MM.1S (cell line): ENCODE results near the gene SFRP5.

Source experiments
- DNase-seq: peaks from one replicate; pipeline ENCODE4 v3.0.0-alpha.2; 2015
- H2AFZ ChIP-seq: fragments of 300-600 bp; sonication (generic); 2 replicates; pipeline ENCODE4 v1.6.0; 2016; ENCODE audit warnings: antibody characterized with exemption, low read length
- H3F3A ChIP-seq: fragments of 300-600 bp; sonication (generic); 2 replicates; pipeline ENCODE4 v1.6.1; 2016; ENCODE audit warnings: mild to moderate bottlenecking, antibody characterized with exemption, low read length, moderate library complexity, mixed read lengths; ENCODE audit not compliant: insufficient read depth
- H3K27ac ChIP-seq: fragments of 300-600 bp; sonication (generic); 2 replicates; pipeline ENCODE4 v1.5.1; 2016; ENCODE audit warnings: mild to moderate bottlenecking, low read length
- H3K27me3 ChIP-seq: fragments of 300-600 bp; sonication (generic); replicated peaks from 2 replicates; pipeline ENCODE4 v1.6.0; 2016; ENCODE audit warnings: low read length; ENCODE audit not compliant: insufficient read depth
- H3K36me3 ChIP-seq: fragments of 300-600 bp; sonication (generic); replicated peaks from 2 replicates; pipeline ENCODE4 v1.6.1; 2016; ENCODE audit warnings: mild to moderate bottlenecking, low read length, mixed read lengths; ENCODE audit not compliant: insufficient read depth
- H3K4me1 ChIP-seq: fragments of 300-600 bp; sonication (generic); 2 replicates; pipeline ENCODE4 v1.6.1; 2016; ENCODE audit warnings: low read length, mixed read lengths
- H3K4me2 ChIP-seq: fragments of 300-600 bp; sonication (generic); 2 replicates; pipeline ENCODE4 v1.6.0; 2016; ENCODE audit warnings: low read depth, low read length
- H3K4me3 ChIP-seq: fragments of 300-600 bp; sonication (generic); 2 replicates; pipeline ENCODE4 v1.5.1; 2016; ENCODE audit warnings: low read length, mixed read lengths
- H3K79me2 ChIP-seq: fragments of 300-600 bp; sonication (generic); 2 replicates; pipeline ENCODE4 v1.6.1; 2016; ENCODE audit warnings: mixed run types, low read length, mixed read lengths
- H3K9ac ChIP-seq: fragments of 300-600 bp; sonication (generic); 2 replicates; pipeline ENCODE4 v1.6.1; 2016; ENCODE audit warnings: low read length, mixed read lengths
- H3K9me2 ChIP-seq: fragments of 300-600 bp; sonication (generic); replicated peaks from 2 replicates; pipeline ENCODE4 v1.6.1; 2016; ENCODE audit warnings: mild to moderate bottlenecking, low read length, mixed read lengths; ENCODE audit not compliant: insufficient read depth
- H3K9me3 ChIP-seq: fragments of 300-600 bp; sonication (generic); replicated peaks from 2 replicates; pipeline ENCODE4 v1.6.1; 2016; ENCODE audit warnings: mild to moderate bottlenecking, low read length, mixed read lengths; ENCODE audit not compliant: insufficient read depth
- H4K20me1 ChIP-seq: fragments of 300-600 bp; sonication (generic); 2 replicates; pipeline ENCODE4 v1.6.1; 2016; ENCODE audit warnings: mild to moderate bottlenecking, low read length, moderate library complexity, mixed read lengths; ENCODE audit not compliant: insufficient read depth
- EZH2 ChIP-seq: fragments of 300-600 bp; sonication (generic); optimal IDR thresholded peaks from 2 replicates; pipeline ENCODE3; 2017; ENCODE audit warnings: low read depth, mild to moderate bottlenecking, antibody characterized with exemption, low read length, mixed read lengths
- EZH2phosphoT487 ChIP-seq: fragments of 300-600 bp; sonication (generic); IDR thresholded peaks from 2 replicates; pipeline ENCODE4 v1.6.1; 2018; ENCODE audit warnings: antibody characterized with exemption, low read length
- TF ChIP-seq, protein P1 (sequence below): fragments of 300-600 bp; sonication (generic); IDR thresholded peaks from 2 replicates; pipeline ENCODE4 v1.5.1; 2016; ENCODE audit warnings: antibody characterized with exemption, low read length, mixed read lengths

The SFRP5 gene

DNA sequence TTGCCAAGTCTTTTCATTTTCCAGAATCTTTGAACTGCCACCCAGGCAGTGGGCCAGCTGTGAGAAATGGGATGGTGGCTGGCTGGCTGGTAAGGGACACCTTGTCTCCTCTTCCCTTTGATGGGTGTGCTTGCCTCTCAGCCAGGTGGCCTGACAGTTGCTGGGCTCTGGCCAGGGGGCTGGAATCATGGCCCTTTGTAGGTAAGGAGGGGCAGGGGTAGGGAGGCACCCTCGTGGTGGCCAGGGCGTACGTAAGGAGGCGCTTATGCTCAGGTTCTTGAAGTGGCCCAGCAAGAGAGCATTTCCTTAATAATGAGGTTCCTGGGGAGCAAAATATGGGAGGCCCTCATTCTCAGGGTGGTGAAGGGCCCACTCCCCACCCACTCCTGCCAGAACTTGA, 44.8 kb upstream of the SFRP5 start:
- TF ChIP-seq EZH2 (no peak), EZH2phosphoT487 (no peak)
- TF ChIP-seq, protein P1, sequence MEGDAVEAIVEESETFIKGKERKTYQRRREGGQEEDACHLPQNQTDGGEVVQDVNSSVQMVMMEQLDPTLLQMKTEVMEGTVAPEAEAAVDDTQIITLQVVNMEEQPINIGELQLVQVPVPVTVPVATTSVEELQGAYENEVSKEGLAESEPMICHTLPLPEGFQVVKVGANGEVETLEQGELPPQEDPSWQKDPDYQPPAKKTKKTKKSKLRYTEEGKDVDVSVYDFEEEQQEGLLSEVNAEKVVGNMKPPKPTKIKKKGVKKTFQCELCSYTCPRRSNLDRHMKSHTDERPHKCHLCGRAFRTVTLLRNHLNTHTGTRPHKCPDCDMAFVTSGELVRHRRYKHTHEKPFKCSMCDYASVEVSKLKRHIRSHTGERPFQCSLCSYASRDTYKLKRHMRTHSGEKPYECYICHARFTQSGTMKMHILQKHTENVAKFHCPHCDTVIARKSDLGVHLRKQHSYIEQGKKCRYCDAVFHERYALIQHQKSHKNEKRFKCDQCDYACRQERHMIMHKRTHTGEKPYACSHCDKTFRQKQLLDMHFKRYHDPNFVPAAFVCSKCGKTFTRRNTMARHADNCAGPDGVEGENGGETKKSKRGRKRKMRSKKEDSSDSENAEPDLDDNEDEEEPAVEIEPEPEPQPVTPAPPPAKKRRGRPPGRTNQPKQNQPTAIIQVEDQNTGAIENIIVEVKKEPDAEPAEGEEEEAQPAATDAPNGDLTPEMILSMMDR: no peak
- no peaks in the 10 kb centered on the region for H3F3A ChIP-seq
- H3K79me2 ChIP-seq: no peaks in the 10 kb centered on the region
- no peaks in the 10 kb centered on the region for H3K9me2 ChIP-seq
- H2AFZ ChIP-seq: no peak overlapping the region
- no peak overlapping the region for H3K4me2 ChIP-seq
- peaks cover 6% of the 10 kb centered on the region; the same call in 1 of the 2 replicates for H3K27me3 ChIP-seq
- DNase-seq: no peak
- H3K4me1 ChIP-seq: no peaks in the 10 kb centered on the region
- H3K4me3 ChIP-seq: no peak overlapping the region
- no peak overlapping the region for H3K9ac ChIP-seq
- H4K20me1 ChIP-seq: no peaks in the 10 kb centered on the region
- H3K9me3 ChIP-seq: no peaks in the 10 kb centered on the region
- H3K27ac ChIP-seq: no peak overlapping the region
- no peaks in the 10 kb centered on the region for H3K36me3 ChIP-seq

DNA sequence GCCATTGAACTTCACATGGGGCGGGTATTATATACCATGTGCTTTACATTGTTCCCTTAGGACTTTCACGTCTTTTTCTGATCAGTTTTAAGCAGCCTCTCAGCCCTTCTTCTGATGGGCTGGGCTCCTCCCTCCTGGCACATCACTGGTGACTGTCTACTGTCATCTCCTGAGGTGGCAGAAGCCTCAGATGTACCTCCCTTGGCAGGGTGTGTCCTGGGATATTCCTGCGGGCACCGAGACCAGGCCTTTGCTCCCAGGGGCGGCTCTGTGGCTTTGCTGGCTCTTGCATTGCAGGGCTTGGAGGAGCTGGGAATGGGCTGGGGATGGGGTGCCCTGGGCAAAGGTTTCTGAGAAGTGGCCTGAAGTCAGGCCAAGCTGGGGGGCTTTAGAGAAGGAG, 43.2 kb upstream of the SFRP5 start:
- Histone ChIP-seq H4K20me1 (no peaks in the 10 kb centered on the region), H2AFZ (no peak overlapping the region), H3F3A (no peaks in the 10 kb centered on the region), H3K4me1 (no peaks in the 10 kb centered on the region), H3K9me3 (no peaks in the 10 kb centered on the region), H3K4me3 (no peak overlapping the region), H3K9me2 (no peaks in the 10 kb centered on the region), H3K79me2 (no peaks in the 10 kb centered on the region), H3K36me3 (no peaks in the 10 kb centered on the region), H3K27me3 (peaks cover 6% of the 10 kb centered on the region; the same call in 1 of the 2 replicates), H3K27ac (no peak overlapping the region), H3K9ac (no peak overlapping the region), H3K4me2 (no peak overlapping the region)
- no peak for DNase-seq
- TF ChIP-seq EZH2phosphoT487: no peak
- TF ChIP-seq, protein P1: no peak
- TF ChIP-seq EZH2: no peak

DNA sequence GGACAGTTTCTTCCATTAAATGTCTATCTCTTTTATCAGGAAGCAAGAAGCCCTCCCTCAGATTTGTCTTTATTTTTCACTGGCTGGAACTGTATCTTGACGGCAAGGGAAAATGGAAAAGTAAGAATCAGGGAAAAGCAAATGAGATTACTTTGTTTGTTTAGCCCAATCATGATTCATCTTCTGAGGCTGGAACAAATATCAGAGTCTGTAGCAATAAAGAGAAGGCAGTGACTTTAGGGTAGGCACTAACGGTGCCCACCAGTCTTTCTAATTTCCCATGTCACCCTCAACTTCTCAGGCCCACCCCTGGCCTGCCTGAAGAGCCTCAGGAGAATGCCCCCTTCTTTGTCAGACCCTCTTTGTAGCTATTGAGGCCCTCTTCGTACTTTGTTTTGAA, 41.5 kb upstream of the SFRP5 start:
- Histone ChIP-seq H3K36me3 (no peaks in the 10 kb centered on the region), H3K4me3 (no peak overlapping the region), H4K20me1 (no peaks in the 10 kb centered on the region), H3K79me2 (no peaks in the 10 kb centered on the region), H3K4me2 (no peak overlapping the region), H3K9me3 (no peaks in the 10 kb centered on the region), H3K27ac (no peak overlapping the region), H3K9me2 (no peaks in the 10 kb centered on the region), H3K4me1 (no peaks in the 10 kb centered on the region), H3F3A (no peaks in the 10 kb centered on the region), H3K27me3 (0 out of 2 replicates have a peak, but pooled peaks cover 6% of the 10 kb centered on the region), H2AFZ (no peak overlapping the region), H3K9ac (no peak overlapping the region)
- TF ChIP-seq EZH2 (no peak), EZH2phosphoT487 (no peak)
- TF ChIP-seq, protein P1: no peak
- no peak for DNase-seq
